NCI-H2171 (cell line): ENCODE results near the gene MTA1.

Experiments
- DNase-seq: peaks from one replicate; lab custom pipeline; 2025; lab: John Stamatoyannopoulos, UW

Gene MTA1

GRCh38 chr14:105419195-105420091 is at the start of gene MTA1:
Gene MTA1, plus strand, starts transcription at chr14:105419827. Its CDS starts 209 bp downstream, at chr14:105420036.
- DNase-seq = peak; percentile 47

DNA sequence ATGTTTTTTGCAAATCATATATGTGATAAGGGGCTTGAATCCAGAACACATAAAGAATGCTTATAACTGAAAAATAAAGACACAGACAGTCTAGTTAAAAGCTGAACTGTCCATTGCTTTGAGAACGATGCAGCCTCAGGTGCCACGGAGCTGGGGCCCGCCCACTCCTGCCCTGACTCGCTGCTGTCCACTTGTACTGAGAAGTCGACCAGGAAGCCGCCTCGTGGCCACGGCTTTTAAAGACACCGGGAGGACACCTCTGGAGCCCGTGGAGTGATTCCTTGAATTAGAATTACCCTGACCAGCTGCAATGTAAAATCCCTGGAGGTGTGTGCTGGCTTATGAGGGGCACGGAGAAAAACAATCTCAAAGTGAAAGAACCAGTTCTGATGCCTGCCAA is 45.2 kb upstream of the MTA1 start:
- DNase-seq = no peak

DNA sequence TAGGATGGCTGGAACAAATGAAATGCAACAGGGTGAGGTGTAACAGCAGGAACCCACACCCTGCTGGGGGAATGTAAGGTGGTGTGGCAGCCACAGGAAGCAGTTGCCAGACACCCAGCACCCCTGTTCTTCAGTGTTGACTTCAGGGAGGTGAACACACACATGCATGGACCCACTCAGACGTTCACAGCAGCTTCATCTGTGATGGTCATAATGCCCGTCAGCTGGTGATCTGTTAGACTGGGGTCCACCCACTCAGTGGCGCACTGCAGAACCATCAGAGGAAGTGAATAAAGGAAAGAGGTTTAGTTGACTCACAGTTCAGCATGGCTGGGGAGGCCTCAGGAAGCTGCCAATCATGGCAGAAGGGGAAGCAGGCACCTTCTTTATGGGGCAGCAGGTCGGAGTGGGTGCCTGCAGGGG is 44.0 kb upstream of the MTA1 start:
- no peak for DNase-seq

- no peak for DNase-seq
Measured at GRCh38 chr14:105376521-105377440, 42.8 kb upstream of the MTA1 start.

GRCh38 chr14:105377555-105378182 is 42.0 kb upstream of the MTA1 start:
- DNase-seq = no peak

DNA sequence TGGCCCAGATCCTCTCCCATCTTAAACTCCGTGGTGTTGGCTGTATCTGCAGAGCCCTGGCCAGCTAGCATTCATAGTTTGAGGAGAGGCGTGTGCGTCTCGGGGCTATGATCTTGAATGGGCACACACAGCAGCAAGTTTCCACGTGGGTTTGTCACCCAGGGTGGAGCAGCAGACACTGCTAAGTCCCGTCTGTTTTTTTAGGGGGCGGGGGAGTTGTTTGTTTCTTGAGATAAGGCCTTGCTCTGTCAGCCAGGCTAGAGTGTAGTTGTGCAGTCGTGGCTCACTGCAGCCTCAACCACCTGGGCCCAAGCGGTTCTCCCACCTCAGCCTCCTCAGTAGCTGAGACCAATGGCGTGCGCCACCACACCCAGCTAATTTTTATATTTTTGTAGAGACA is 41.4 kb upstream of the MTA1 start:
- DNase-seq = no peak

GRCh38 chr14:105378873-105379685 is 40.5 kb upstream of the MTA1 start:
- no peak for DNase-seq

DNA sequence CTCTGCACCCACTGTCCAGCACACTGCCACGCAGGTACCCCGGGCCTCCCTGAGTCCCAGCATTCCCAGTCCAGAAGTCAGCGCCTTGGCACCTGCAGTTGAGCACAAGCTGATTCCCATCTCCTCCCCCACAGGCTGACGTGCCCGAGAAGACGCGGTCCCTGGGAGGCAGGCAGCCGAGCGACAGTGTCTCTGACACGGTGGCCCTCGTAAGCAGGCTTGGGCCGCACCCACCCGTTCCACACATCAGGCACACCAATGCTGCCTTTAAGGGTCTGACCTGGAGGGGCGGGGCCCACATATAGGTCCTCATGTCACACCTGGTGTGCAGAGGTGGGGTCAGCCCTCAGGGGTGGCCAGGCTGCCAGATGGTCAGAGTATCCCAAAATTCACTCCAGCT is 39.7 kb upstream of the MTA1 start:
- DNase-seq = no peak

- DNase-seq = no peak
Measured at GRCh38 chr14:105380756-105381155, 38.9 kb upstream of the MTA1 start.

DNA sequence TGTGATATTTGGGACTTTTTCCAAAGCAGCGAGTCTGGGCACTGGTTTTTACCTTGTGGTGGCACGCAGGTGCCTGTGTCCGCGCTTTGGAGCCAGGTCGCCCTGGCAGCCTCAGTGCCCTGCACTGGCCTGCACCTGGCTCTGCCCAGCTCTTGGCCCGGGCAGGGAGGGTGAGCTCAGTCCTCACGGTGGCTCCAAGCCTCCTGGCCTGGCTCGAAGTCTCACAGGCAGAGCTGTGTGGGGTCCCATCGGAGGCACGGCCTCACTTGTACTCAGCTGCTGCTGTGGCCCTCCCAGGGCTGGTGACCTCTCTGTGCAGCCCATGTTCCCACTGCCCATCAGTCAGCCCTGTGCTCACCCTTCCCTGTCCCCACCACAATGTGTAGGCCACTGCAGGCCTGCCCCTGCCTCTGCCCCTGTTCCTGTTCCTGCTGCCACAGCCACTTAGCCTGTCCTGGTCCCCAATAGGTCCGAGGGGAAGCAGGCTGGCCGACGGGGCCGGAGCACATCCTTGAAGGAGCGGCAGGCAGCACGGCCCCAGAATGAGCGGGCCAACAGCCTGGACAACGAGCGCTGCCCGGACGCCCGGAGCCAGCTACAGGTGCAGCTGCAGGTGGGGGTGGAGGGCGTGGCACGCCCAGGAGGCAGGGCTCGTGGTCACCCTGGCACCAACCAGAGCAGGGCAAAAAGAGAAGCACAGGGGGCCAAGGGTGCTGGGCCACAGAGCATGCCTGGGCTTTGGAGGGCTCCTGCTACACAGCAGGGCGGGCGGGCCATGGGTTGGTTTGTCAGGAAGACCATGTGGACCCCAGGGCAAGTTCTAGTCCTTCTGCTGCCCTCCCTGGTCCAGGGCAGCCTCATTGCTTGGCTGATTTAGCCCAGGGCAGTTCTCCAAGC is 37.9 kb upstream of the MTA1 start:
- DNase-seq = no peak

DNA sequence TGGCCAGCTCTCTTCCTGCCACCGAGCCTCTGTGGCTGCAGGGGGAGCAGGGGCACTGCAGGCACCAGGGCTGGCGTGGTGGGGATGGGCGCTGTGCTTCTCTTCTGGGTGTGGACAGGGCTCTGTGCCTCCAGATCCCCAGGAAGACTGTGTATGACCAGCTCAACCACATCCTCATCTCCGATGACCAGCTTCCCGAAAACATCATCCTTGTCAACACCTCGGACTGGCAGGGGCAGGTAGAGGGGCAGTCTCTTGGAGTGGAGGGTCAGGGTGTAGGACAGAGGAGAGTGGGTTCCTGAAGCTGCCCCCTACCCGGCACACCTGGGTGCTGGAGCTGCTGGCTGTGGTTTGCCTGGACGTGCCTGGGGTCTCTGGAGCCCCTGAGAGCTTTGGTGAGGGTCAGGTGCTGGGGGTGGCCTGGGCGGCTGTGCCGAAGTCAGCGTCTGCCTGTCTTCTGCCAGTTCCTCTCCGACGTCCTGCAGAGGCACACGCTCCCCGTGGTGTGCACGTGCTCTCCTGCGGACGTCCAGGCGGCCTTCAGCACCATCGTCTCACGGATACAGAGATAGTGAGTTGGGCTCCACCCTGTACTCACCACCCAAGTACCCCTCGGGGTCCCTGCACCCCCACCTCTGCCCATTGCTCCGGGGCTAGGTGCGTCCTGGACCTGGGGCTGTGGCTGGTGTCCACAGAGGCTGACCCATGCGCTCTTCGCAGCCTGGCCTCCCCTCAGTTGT is 37.1 kb upstream of the MTA1 start:
- no peak for DNase-seq

- DNase-seq = no peak
Measured at GRCh38 chr14:105383083-105383730, 36.4 kb upstream of the MTA1 start.

DNA sequence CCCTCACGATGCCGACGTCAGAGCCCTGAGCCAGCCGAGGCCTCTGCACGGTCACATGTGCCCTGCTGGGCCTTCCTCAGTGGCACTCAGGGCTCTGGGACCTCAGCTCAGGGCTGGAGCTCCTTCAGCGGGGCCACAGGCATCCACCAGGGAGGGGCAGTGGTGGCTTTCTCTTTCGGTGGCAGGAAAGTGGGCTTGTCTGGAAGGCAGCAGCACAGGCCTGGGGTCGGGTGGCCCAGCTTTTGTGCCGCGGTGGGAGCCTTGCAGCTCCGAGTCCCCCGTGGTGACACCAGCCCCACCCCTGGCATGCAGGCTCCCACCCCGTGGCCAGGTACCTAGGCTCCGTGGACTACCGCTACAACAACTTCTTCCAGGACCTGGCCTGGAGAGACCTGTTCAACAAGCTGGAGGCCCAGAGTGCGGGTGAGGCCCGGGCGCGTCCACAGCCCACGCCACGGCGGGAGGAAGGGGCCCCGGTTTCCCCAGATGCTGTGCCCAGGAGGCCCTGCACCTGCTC is 35.5 kb upstream of the MTA1 start:
- no peak for DNase-seq

GRCh38 chr14:105384605-105385321 is 34.9 kb upstream of the MTA1 start:
- no peak for DNase-seq

- DNase-seq = no peak
Measured at GRCh38 chr14:105385322-105385637, 34.3 kb upstream of the MTA1 start.

DNA sequence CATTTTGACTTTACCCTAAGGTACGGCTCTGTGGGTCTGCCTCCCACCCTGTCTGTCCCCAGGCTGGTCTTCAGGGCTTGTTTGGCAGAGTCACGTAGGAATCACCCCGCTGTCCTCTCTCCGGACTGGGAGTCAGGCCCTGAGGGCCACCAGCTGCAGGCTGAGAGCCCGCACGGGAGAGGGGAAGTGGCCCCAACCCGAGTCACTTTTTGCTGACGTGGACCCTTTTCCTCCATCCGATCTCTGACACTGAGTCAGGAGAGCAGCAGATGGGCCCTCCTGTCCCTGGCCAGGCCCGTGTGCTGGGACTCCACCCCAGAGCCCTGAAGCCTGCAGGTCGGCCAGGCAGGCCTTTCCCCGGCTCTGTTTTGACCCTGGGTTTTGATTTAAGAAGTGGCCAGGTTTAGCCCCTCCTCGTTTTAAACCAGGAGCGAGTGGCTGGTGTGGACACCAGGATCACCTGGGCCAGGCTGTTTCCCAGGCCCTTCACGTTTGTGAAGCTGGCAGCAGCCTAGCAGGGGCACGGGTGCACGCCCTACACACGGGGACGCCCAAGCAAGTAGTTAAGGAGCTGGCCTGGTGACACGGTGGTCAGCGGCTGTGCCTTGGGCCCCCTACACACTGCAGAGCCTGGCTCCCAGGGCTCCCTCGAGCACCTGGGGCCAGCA is 33.8 kb upstream of the MTA1 start:
- DNase-seq = no peak

DNA sequence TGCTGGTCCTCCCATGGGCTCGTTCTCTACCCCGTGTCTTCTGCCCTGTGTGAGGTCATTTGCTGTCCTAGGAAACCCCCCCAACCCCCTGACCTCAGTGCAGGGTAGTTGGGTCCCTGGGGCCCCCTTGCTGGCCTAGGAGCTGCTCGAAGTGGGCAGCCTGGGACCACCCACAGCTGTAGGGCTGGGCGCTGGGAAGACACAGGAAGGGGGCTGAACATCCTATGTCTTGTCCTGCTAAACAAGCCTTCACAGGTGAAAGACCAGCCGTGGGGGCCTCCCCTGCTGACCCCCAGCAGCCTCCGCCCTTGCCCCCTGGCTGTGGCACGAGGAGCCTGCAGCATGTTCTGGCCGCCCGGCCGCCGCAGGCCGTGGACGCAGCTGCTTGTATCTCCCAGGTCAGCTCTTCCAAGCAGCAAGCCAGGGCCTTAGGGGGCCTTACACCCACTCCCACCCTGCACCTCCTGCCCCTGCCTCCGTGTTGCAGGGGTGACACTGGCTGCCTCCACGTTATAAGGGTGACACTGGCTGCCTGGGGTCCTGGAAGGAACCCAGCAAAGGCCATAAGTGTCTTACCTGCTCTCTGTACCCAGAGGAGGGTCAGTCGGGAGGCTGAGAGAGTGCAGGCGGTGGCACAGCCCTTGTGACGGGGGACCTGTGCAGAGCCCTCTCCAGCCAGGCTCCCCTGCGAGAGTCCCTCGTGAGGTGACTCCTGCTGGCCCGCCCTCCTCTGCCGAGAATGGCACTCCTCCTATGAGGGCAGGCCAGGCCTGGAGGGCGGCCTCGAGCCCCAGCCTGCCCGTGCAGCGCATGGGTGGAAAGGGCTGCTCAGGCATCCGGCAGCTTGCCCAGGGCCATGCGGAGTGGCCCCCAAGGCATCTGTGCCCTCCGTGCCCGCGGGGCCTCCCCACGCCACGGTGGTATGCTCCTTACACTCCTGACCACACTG is 32.8 kb upstream of the MTA1 start:
- no peak for DNase-seq
